Measurements from ENCODE around the gene NEDD9.

NEDD9 gene

GRCh38 chr6:11260249-11261038 lies 28.0 kb upstream of the NEDD9 start:
- DNase-seq (ENCODE audit: low read depth), result no peak

- no peak for DNase-seq (ENCODE audit: low read depth)
These were observed 26.1 kb upstream of the NEDD9 start for GRCh38 chr6:11258260-11259237.

GRCh38 chr6:11255610-11256009 lies 23.1 kb upstream of the NEDD9 start:
- DNase-seq (ENCODE audit: low read depth), result no peak

GRCh38 chr6:11253594-11253993 lies 21.1 kb upstream of the NEDD9 start:
- no peak for DNase-seq (ENCODE audit: low read depth)

- no peak for DNase-seq (ENCODE audit: low read depth)
These were observed 19.3 kb upstream of the NEDD9 start for GRCh38 chr6:11251553-11252360.

GRCh38 chr6:11250108-11250507 lies 17.6 kb upstream of the NEDD9 start:
- DNase-seq (ENCODE audit: low read depth), result no peak

GRCh38 chr6:11248974-11249761 lies 16.7 kb upstream of the NEDD9 start:
- DNase-seq (ENCODE audit: low read depth), result no peak

GRCh38 chr6:11246722-11247121 lies 14.3 kb upstream of the NEDD9 start:
- no peak for DNase-seq (ENCODE audit: low read depth)

GRCh38 chr6:11245381-11246256 lies 13.2 kb upstream of the NEDD9 start:
- no peak for DNase-seq (ENCODE audit: low read depth)

- DNase-seq (ENCODE audit: low read depth), result no peak
These were observed 12.1 kb upstream of the NEDD9 start for GRCh38 chr6:11244387-11245126.

GRCh38 chr6:11243861-11244260 lies 11.4 kb upstream of the NEDD9 start:
- DNase-seq (ENCODE audit: low read depth), result no peak

GRCh38 chr6:11242711-11243110 lies 10.2 kb upstream of the NEDD9 start:
- DNase-seq (ENCODE audit: low read depth), result no peak

- no peak for DNase-seq (ENCODE audit: low read depth)
These were observed 9.3 kb upstream of the NEDD9 start for GRCh38 chr6:11241793-11242201.

GRCh38 chr6:11241154-11241792 lies 8.8 kb upstream of the NEDD9 start:
- no peak for DNase-seq (ENCODE audit: low read depth)

GRCh38 chr6:11237956-11238355 lies 5.5 kb upstream of the NEDD9 start:
- no peak for DNase-seq (ENCODE audit: low read depth)

GRCh38 chr6:11237428-11237827 lies 5.0 kb upstream of the NEDD9 start:
- DNase-seq (ENCODE audit: low read depth), result no peak

GRCh38 chr6:11236915-11237314 lies 4.4 kb upstream of the NEDD9 start:
- no peak for DNase-seq (ENCODE audit: low read depth)

- no peak for DNase-seq (ENCODE audit: low read depth)
These were observed 3.7 kb upstream of the NEDD9 start for GRCh38 chr6:11236076-11236750.

- no peak for DNase-seq (ENCODE audit: low read depth)
These were observed 2.6 kb upstream of the NEDD9 start for GRCh38 chr6:11235062-11235461.

Measured in activated T-cell treated with anti-CD3 and anti-CD28 coated beads for 24 hours (primary cell).